Liver (tissue), 9 donors: ENCODE measurements around the gene ZFP64. TPM values are rescaled to one million over a fixed set of nuclear protein-coding genes. Genes with fewer than 3 reads are reported as not detected.

Experiments used
- DNase-seq: peaks from one replicate; pipeline ENCODE4 v3.0.0-alpha.2; 2017; ENCODE audit warnings: low spot score
- H3K27ac ChIP-seq, 2 donors: one replicate each; pipeline ENCODE4 v1.7.0; 2013; ENCODE audit warnings: inconsistent platforms in 2 of 2, low read length in 2 of 2, control low read depth in 1 of 2, low read depth in 1 of 2, mild to moderate bottlenecking in 1 of 2
- H3K27me3 ChIP-seq, 4 donors: one replicate each; pipeline versions ENCODE4 v1.6.1 to v1.7.0; 2013; ENCODE audit warnings: low read length in 3 of 4, inconsistent platforms in 1 of 4, mild to moderate bottlenecking in 1 of 4, moderate library complexity in 1 of 4; ENCODE audit not compliant: control insufficient read depth in 4 of 4, insufficient read depth in 4 of 4
- H3K36me3 ChIP-seq, 4 donors: one replicate each; pipeline versions ENCODE4 v1.6.1 to v1.7.0; 2013; ENCODE audit warnings: low read length in 3 of 4, mild to moderate bottlenecking in 3 of 4, low read depth in 1 of 4, moderate library complexity in 1 of 4; ENCODE audit not compliant: control insufficient read depth in 4 of 4, insufficient read depth in 3 of 4
- H3K4me1 ChIP-seq, 4 donors: one replicate each; pipeline versions ENCODE4 v1.6.1 to v1.7.0; 2013; ENCODE audit warnings: low read length in 3 of 4, mild to moderate bottlenecking in 3 of 4, moderate library complexity in 1 of 4; ENCODE audit not compliant: control insufficient read depth in 4 of 4, insufficient read depth in 4 of 4
- H3K4me3 ChIP-seq, 3 donors: one replicate each; pipeline versions ENCODE4 v1.6.1 to v1.7.0; 2013; ENCODE audit warnings: low read length in 3 of 3, control low read depth in 1 of 3, low read depth in 1 of 3, mild to moderate bottlenecking in 1 of 3
- H3K9ac ChIP-seq, 2 donors: one replicate each; pipeline ENCODE4 v1.7.0; 2013; ENCODE audit warnings: low read length in 2 of 2, mild to moderate bottlenecking in 2 of 2, moderate library complexity in 2 of 2, control low read depth in 1 of 2, low read depth in 1 of 2
- H3K9me3 ChIP-seq, 4 donors: one replicate each; pipeline versions ENCODE4 v1.6.1 to v1.7.0; 2013; ENCODE audit warnings: low read length in 3 of 4; ENCODE audit not compliant: control insufficient read depth in 4 of 4
- EGR1 ChIP-seq, 2 donors: IDR thresholded peaks; 2 replicates each; pipeline ENCODE4 v1.6.1; 2016 to 2018; ENCODE audit warnings: antibody characterized with exemption in 2 of 2, low read depth in 2 of 2
- FOXA2 ChIP-seq: IDR thresholded peaks from 2 replicates; pipeline ENCODE4 v1.6.1; 2016; ENCODE audit warnings: antibody characterized with exemption
- GABPA ChIP-seq, 2 donors: IDR thresholded peaks in 1 of 2; conservative IDR thresholded peaks in 1 of 2; 2 replicates each; pipeline ENCODE4 v1.6.1; 2016; ENCODE audit warnings: antibody characterized with exemption in 2 of 2, mild to moderate bottlenecking in 1 of 2, moderate library complexity in 1 of 2
- HNF4A ChIP-seq, 2 donors: conservative IDR thresholded peaks; 2 replicates each; pipeline ENCODE4 v1.6.1; 2016; ENCODE audit warnings: antibody characterized with exemption in 2 of 2, mild to moderate bottlenecking in 2 of 2
- HNF4G ChIP-seq: IDR thresholded peaks from 2 replicates; pipeline ENCODE4 v1.6.1; 2016; ENCODE audit warnings: antibody characterized with exemption
- JUND ChIP-seq, 2 donors: IDR thresholded peaks; 2 replicates each; pipeline ENCODE4 v1.6.1; 2016; ENCODE audit warnings: antibody characterized with exemption in 2 of 2
- MAX ChIP-seq: IDR thresholded peaks from 2 replicates; pipeline ENCODE4 v1.6.1; 2016; ENCODE audit warnings: antibody characterized with exemption
- NR2F2 ChIP-seq: IDR thresholded peaks from 2 replicates; pipeline ENCODE4 v1.6.1; 2016; ENCODE audit warnings: antibody characterized with exemption
- RAD21 ChIP-seq, 2 donors: IDR thresholded peaks; 2 replicates each; pipeline ENCODE4 v1.6.1; 2016; ENCODE audit warnings: antibody characterized with exemption in 2 of 2, mild to moderate bottlenecking in 2 of 2
- REST ChIP-seq: IDR thresholded peaks from 2 replicates; pipeline ENCODE4 v1.6.1; 2016; ENCODE audit warnings: antibody characterized with exemption, mild to moderate bottlenecking
- RXRA ChIP-seq, 2 donors: IDR thresholded peaks; 2 replicates each; pipeline ENCODE4 v1.6.1; 2017 to 2018; ENCODE audit warnings: antibody characterized with exemption in 2 of 2, mild to moderate bottlenecking in 1 of 2
- SP1 ChIP-seq: IDR thresholded peaks from 2 replicates; pipeline ENCODE4 v1.6.1; 2018; ENCODE audit warnings: antibody characterized with exemption, mild to moderate bottlenecking
- TAF1 ChIP-seq: conservative IDR thresholded peaks from 2 replicates; pipeline ENCODE4 v1.6.1; 2016; ENCODE audit warnings: antibody characterized with exemption, mild to moderate bottlenecking
- YY1 ChIP-seq: IDR thresholded peaks from 2 replicates; pipeline ENCODE4 v1.6.1; 2016; ENCODE audit warnings: antibody characterized with exemption, mild to moderate bottlenecking
- WGBS: extraction: QIAGEN DNeasy Blood & Tissue Kit; methylation state at CpG from one replicate; pipeline ENCODE4 v1.1.7; 2013; 5-methylcytosine and 5-hydroxymethylcytosine counted together
- polyA plus RNA-seq, 2 donors: library from polyadenylated mRNA; stranded (reverse) in 1 of 2; unstranded in 1 of 2; fragments of 200-250 nt in 1 of 2; fragments of >200 nt in 1 of 2; fragmentation: Nextera tagmentation in 1 of 2; extraction: Ambion mirVana in 1 of 2; gene quantifications; one replicate each; pipeline versions ENCODE4 v1.2.1 to v1.2.3, GENCODE V29; 2013 to 2015
- total RNA-seq, 2 donors: library from RNA; depleted of rRNA; stranded (reverse); fragments of >200 nt; gene quantifications; one replicate each; pipeline ENCODE4 v1.2.3, GENCODE V29; 2014
- TF ChIP-seq, protein P1 (sequence below): IDR thresholded peaks from 2 replicates; pipeline ENCODE4 v1.6.1; 2016; ENCODE audit warnings: antibody characterized with exemption
- TF ChIP-seq, protein P2 (sequence below): IDR thresholded peaks from 2 replicates; pipeline ENCODE4 v1.6.1; 2016; ENCODE audit warnings: antibody characterized with exemption
- donor health status: healthy.
- donor health status: healthy.
- donor health status: healthy.
- donor health status: healthy.
- donor health status: healthy.

ZFP64 gene
- total and polyA plus RNA-seq, 4 donors: 3.2 to 6.3 (median 4.9) TPM

DNA sequence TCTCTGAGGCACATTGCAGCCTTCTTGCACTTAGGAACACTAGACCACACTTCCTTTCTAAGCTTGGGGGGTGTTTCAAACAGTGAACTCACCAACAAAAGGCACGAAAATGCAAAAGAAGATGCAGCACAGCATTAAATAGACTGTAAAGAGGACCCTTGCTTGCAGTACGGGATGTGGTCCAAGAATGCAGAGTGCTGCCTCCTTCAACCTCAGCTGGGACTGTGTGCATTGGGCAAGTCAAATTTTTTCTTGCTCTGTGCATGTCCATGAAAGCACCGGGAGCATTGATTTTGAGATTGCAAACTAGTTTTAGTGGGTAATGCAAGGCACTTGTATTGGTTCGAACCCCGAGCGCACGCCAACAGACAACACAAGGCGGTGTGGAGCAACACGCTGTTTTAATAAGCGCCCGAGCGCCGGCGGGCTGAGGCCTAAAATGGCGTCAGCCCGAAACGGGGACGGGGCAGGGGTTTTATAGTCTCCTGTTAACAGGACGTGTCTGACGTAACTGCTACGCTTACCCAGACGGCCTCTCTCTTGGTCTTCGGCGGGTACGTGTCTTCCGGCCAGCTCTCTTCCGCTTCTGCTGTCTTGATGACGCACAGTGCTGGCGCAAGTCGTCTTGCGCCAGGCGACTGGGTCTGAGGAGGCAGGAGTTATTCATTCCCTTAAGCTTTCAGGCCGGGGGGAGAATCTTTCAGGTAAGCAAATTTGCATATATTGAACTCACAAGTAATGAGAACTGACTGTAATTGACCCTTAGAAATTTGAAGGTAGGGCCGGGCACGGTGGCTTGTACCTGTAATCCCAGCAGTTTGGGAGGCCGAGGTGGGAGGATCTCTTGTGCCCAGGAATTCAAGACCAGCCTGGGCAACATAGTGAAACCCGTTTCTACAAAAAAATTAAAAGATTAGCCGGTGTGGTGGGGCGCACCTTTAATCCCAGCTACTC, 18.7 kb upstream of the ZFP64 start:
- TF ChIP-seq, protein P1, sequence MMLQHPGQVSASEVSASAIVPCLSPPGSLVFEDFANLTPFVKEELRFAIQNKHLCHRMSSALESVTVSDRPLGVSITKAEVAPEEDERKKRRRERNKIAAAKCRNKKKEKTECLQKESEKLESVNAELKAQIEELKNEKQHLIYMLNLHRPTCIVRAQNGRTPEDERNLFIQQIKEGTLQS: no peak
- TF ChIP-seq, protein P2, sequence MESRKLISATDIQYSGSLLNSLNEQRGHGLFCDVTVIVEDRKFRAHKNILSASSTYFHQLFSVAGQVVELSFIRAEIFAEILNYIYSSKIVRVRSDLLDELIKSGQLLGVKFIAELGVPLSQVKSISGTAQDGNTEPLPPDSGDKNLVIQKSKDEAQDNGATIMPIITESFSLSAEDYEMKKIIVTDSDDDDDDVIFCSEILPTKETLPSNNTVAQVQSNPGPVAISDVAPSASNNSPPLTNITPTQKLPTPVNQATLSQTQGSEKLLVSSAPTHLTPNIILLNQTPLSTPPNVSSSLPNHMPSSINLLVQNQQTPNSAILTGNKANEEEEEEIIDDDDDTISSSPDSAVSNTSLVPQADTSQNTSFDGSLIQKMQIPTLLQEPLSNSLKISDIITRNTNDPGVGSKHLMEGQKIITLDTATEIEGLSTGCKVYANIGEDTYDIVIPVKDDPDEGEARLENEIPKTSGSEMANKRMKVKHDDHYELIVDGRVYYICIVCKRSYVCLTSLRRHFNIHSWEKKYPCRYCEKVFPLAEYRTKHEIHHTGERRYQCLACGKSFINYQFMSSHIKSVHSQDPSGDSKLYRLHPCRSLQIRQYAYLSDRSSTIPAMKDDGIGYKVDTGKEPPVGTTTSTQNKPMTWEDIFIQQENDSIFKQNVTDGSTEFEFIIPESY: no peak
- TF ChIP-seq GABPA (IDR thresholded peaks at IDR 0.05 in 1 of 2, conservative IDR thresholded peaks at IDR 0.05 in 1 of 2) (no peak), REST (no peak), MAX (no peak), HNF4G (no peak), RXRA (IDR thresholded peaks at IDR 0.05) (no peak), FOXA2 (no peak), JUND (IDR thresholded peaks at IDR 0.05) (no peak), NR2F2 (no peak), SP1 (no peak)
- H3K9me3 ChIP-seq: peaks cover 0 to 3% (median 0%) of the 10 kb centered on the region in 4 donors
- no peak overlapping the region for H3K27ac ChIP-seq
- H3K27me3 ChIP-seq: no peaks in the 10 kb centered on the region
- no peak for DNase-seq
- H3K4me3 ChIP-seq: no peak overlapping the region
- H3K4me1 ChIP-seq: peaks cover 0 to 5% (median 3%) of the 10 kb centered on the region in 4 donors
- H3K36me3 ChIP-seq: no peaks in the 10 kb centered on the region
- WGBS: 95% methylated on average over 39 of the region's 39 CpGs
- H3K9ac ChIP-seq: no peak overlapping the region

DNA sequence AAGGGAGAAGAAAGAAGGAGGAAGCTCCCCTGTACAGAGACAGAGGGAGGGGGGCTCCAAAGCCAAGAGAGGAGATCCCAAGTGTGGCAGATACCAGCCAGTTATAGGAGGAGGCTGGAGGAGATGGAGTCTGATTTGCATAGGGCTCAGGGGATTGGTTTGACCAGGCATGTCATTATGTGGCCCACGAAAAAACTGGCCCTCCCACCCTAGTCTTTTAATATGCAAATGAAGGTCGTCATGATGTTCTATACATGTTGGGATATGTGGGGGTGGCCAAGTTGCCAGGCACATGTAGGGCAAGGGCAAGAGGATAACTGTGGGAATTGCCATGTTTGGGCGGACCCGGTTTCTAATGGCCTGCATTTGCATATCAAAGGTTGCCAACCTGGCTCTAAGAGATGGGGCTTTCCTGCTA, 17.6 kb upstream of the ZFP64 start:
- H3K4me3 ChIP-seq: no peak overlapping the region

More for the DNA sequence above, 17.6 kb upstream of the ZFP64 start:
- DNase-seq: no peak
- Histone ChIP-seq H3K36me3 (no peaks in the 10 kb centered on the region), H3K4me1 (peaks cover 0 to 5% (median 3%) of the 10 kb centered on the region in 4 donors), H3K27me3 (no peaks in the 10 kb centered on the region), H3K9ac (no peak overlapping the region), H3K9me3 (peaks cover 0 to 3% (median 0%) of the 10 kb centered on the region in 4 donors), H3K27ac (no peak overlapping the region)
- TF ChIP-seq RXRA (IDR thresholded peaks at IDR 0.05) (no peak), YY1 (no peak), TAF1 (no peak), HNF4G (no peak), RAD21 (IDR thresholded peaks at IDR 0.05) (no peak), HNF4A (conservative IDR thresholded peaks at IDR 0.05) (no peak), REST (no peak), EGR1 (IDR thresholded peaks at IDR 0.05; ENCODE audit: low read depth in 2 of 2) (no peak)
- TF ChIP-seq, protein P2: no peak
- TF ChIP-seq, protein P1: no peak
- WGBS: 52% methylated on average over 4 of the region's 4 CpGs
